HCT116 (cell line): ENCODE measurements around the gene SLC46A3.

Experiments
- CTCF ChIP-seq, 3 experiments: fragments of 200-600 bp in 1 of 3; sonication (generic) in 1 of 3; IDR thresholded peaks in 2 of 3; conservative IDR thresholded peaks in 1 of 3; 2 replicates each; pipeline ENCODE4 v1.5.1; 2012 to 2017; ENCODE audit warnings: low read depth in 2 of 3, low read length in 2 of 3, antibody characterized with exemption in 1 of 3, borderline replicate concordance in 1 of 3, control low read depth in 1 of 3, mild to moderate bottlenecking in 1 of 3, mixed read lengths in 1 of 3, mixed run types in 1 of 3, moderate library complexity in 1 of 3; ENCODE audit not compliant: insufficient read depth in 1 of 3
- EZH2 ChIP-seq: fragments of 200-600 bp; sonication (generic); IDR thresholded peaks from 2 replicates; pipeline ENCODE4 v1.6.1; 2017; ENCODE audit warnings: antibody characterized with exemption, mixed run types

DNA sequence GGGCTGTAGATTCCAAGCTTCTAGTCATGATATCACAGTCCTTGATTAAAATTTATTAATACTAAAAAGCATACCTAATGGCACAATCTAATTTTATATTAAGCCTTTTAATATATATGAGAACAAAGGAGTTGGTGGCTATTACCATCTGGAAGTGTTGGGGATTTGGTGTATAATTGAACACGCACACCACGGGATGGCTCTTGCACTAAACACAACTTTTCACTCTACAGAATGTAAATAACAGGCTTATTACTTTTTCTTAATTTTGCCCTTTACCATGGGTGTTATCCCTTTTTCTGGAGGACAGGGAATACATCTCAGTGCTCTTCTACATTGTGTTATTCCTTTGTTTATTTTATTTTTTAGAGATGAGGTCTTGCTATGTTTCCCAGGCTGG is 38.2 kb downstream of the SLC46A3 start:
- TF ChIP-seq CTCF (IDR thresholded peaks at IDR 0.05 in 2 of 3, conservative IDR thresholded peaks at IDR 0.05 in 1 of 3; ENCODE audit: borderline replicate concordance in 1 of 3, insufficient read depth in 1 of 3, low read depth in 2 of 3, low read length in 2 of 3) = no peak
- TF ChIP-seq EZH2 = no peak
